Left lung (tissue), 10 donors: ENCODE results near the gene ZDHHC13. TPM values are rescaled to one million over a fixed set of nuclear protein-coding genes. Genes with fewer than 3 reads are reported as not detected.

Source experiments
- ATAC-seq: fragments of 200-7000 bp; cut with Tn5 transposase; one replicate; pipeline ENCODE4 v1.9.1; 2020; ENCODE audit warnings: moderate library complexity
- DNase-seq, 4 donors: peaks; one replicate each; pipeline ENCODE4 v3.0.0-alpha.2; 2013 to 2020
- H3K27ac ChIP-seq, 2 donors: fragments of 200-600 bp; sonication (generic) in 1 of 2; one replicate each; pipeline versions ENCODE4 v1.5.0 to v1.8.0; 2020 to 2021
- H3K27me3 ChIP-seq, 2 donors: fragments of 200-600 bp; sonication (generic) in 1 of 2; one replicate each; pipeline versions ENCODE4 v1.5.0 to v1.8.0; 2020 to 2021
- H3K36me3 ChIP-seq, 2 donors: fragments of 200-600 bp; sonication (generic) in 1 of 2; one replicate each; pipeline versions ENCODE4 v1.5.0 to v1.8.0; 2020 to 2021
- H3K4me1 ChIP-seq, 2 donors: fragments of 200-600 bp; one replicate each; pipeline ENCODE4 v1.8.0; 2021
- H3K4me3 ChIP-seq, 2 donors: fragments of 200-600 bp; sonication (generic) in 1 of 2; one replicate each; pipeline versions ENCODE4 v1.5.0 to v1.8.0; 2020 to 2021; ENCODE audit warnings: mild to moderate bottlenecking in 1 of 2
- H3K9me3 ChIP-seq, 2 donors: fragments of 200-600 bp; sonication (generic) in 1 of 2; one replicate each; pipeline versions ENCODE4 v1.5.0 to v1.8.0; 2020 to 2021
- intact Hi-C, 2 donors: fragments of 100-400 bp; cut with DNase I; formaldehyde crosslinking; loops; one replicate each; pipeline versions ENCODE4 v1.11.2 to v1.14.2; 2022
- polyA plus RNA-seq, 6 donors: library from polyadenylated mRNA; unstranded; fragments of 120-200 nt; gene quantifications; one replicate each; pipeline ENCODE4 v1.2.1, GENCODE V29; 2013; ENCODE audit not compliant: insufficient read length in 6 of 6
- total RNA-seq, 2 donors: library from RNA; stranded (reverse); fragmentation: NEBNext Ultra II Directional; extraction: Animal tissue kit (Norgen Biotek cat#: 25700); gene quantifications; one replicate each; pipeline ENCODE4 v1.2.1, GENCODE V29; 2021
- TF ChIP-seq, protein P1 (sequence below), 2 donors: fragments of 200-600 bp; sonication (generic) in 1 of 2; IDR thresholded peaks; one replicate each; pipeline versions ENCODE4 v1.5.0 to v1.8.0; 2021; ENCODE audit warnings: antibody characterized with exemption in 2 of 2
- donor health status: DM: no; HTN: yes; CAD: no.
- donor health status: DM: no; HTN: no; CAD: no.

Gene ZDHHC13
- total and polyA plus RNA-seq, 8 donors, result 13.7 to 37.9 (median 25.0) TPM

DNA sequence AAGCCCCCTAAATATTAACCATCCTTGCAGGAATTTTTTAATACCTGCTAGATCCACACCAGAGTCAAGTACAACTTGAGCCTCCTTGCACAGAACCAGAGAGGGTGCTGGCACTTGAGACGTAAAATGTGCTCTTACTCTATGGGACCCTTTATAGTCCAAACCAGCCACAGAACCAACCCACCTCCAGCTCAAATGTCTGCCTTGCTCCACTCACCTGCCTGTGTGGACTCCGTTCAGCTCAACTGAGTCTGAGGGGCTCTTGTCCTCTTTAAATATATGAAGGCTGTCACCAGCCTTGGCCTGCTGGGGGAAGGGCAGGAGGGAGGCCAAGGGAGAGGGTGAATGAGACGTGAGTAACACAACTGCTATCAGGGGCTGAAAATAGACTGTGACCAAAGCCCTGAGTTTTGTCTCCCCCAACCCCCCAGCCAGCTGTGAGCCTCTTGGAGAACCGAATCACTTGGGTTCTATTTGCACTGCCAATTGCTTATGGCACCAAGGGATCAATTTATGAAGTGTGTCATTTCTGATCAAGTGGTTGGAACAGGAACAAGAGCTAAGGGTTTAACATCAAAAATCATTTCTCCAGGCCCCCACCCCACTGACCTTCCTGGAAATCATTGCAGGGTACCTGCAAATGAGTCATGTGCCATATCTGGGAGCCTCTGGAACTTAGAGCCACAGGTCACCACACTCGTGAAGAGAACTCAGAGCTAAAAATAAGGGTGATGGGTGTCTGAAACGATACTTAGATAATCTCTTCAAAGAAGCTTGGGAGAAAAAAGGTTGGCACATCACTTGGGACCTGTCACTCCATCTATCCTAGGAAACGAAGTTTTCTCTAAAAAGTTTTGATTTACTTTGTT, 85.0 kb downstream of the ZDHHC13 start, which contains the start of gene CSRP3:
Gene CSRP3 (minus strand): TSS at position 247 of the 869 bp plus-strand sequence. CDS start 9,535 bp downstream, outside the sequence.
- no peak within 1 kb of the TSS for H3K4me3 ChIP-seq

DNA sequence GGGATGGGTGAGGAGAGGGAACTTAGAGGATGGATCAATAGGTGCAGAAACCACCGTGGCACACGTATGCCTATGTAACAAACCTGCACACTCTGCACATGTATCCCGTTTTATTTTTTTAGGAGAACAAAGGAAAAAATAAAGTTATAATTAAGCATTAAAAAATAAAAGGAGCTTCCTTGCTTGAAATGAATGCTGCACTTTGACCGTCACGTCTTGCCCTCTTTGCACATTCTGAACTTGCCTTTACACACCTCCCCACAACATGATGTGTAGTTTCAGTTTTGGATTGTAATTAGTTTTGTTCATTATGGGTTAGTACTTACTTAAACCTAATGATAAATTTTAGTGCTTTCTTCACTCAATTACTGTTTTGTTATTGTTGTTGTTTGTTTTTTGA, 87.9 kb downstream of the ZDHHC13 start:
- no peaks in the 10 kb centered on the region for H3K36me3 ChIP-seq
- peaks cover 0 to 11% of the 10 kb centered on the region in 2 donors for H3K27me3 ChIP-seq
- H3K4me3 ChIP-seq, result no peak overlapping the region
- ATAC-seq (no peak), DNase-seq (no peak)
- no peaks in the 10 kb centered on the region for H3K4me1 ChIP-seq
- TF ChIP-seq, protein P1, sequence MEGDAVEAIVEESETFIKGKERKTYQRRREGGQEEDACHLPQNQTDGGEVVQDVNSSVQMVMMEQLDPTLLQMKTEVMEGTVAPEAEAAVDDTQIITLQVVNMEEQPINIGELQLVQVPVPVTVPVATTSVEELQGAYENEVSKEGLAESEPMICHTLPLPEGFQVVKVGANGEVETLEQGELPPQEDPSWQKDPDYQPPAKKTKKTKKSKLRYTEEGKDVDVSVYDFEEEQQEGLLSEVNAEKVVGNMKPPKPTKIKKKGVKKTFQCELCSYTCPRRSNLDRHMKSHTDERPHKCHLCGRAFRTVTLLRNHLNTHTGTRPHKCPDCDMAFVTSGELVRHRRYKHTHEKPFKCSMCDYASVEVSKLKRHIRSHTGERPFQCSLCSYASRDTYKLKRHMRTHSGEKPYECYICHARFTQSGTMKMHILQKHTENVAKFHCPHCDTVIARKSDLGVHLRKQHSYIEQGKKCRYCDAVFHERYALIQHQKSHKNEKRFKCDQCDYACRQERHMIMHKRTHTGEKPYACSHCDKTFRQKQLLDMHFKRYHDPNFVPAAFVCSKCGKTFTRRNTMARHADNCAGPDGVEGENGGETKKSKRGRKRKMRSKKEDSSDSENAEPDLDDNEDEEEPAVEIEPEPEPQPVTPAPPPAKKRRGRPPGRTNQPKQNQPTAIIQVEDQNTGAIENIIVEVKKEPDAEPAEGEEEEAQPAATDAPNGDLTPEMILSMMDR (IDR thresholded peaks at IDR 0.05), result no peak
- H3K27ac ChIP-seq, result no peak overlapping the region
- intact Hi-C loops, result no loop called here
- H3K9me3 ChIP-seq, result no peaks in the 10 kb centered on the region

More for the DNA sequence above, 85.0 kb downstream of the ZDHHC13 start, which contains the start of gene CSRP3:
- Histone ChIP-seq H3K4me1 (no peaks in the 10 kb centered on the region), H3K36me3 (no peaks in the 10 kb centered on the region), H3K27ac (no peak within 1 kb of the TSS), H3K27me3 (peaks cover 0 to 16% of the 10 kb centered on the region in 2 donors), H3K9me3 (no peaks in the 10 kb centered on the region)
- TF ChIP-seq, protein P1 (IDR thresholded peaks at IDR 0.05), result no peak
- DNase-seq (no peak), ATAC-seq (no peak)
- intact Hi-C loops, result no loop called here

GRCh38 chr11:19208181-19208580, 91.2 kb downstream of the ZDHHC13 start:
- Histone ChIP-seq H3K4me3 (no peak overlapping the region), H3K9me3 (no peaks in the 10 kb centered on the region), H3K27me3 (peaks cover 0 to 7% of the 10 kb centered on the region in 2 donors), H3K36me3 (no peaks in the 10 kb centered on the region), H3K4me1 (no peaks in the 10 kb centered on the region), H3K27ac (no peak overlapping the region)
- DNase-seq (no peak), ATAC-seq (no peak)
- intact Hi-C loops, result no loop called here
- TF ChIP-seq, protein P1 (IDR thresholded peaks at IDR 0.05), result no peak

- Histone ChIP-seq H3K27ac (no peak overlapping the region), H3K4me1 (no peaks in the 10 kb centered on the region), H3K9me3 (no peaks in the 10 kb centered on the region), H3K27me3 (peaks cover 0 to 12% of the 10 kb centered on the region in 2 donors), H3K4me3 (no peak overlapping the region), H3K36me3 (no peaks in the 10 kb centered on the region)
- TF ChIP-seq, protein P1 (IDR thresholded peaks at IDR 0.05), result no peak
- DNase-seq (no peak), ATAC-seq (no peak)
- intact Hi-C loops, result no loop called here
Measured at GRCh38 chr11:19208959-19209546, 92.1 kb downstream of the ZDHHC13 start.
